Smooth muscle cell (in vitro differentiated cells): ENCODE results near the gene SPRTN. TPM values are rescaled to one million over a fixed set of nuclear protein-coding genes. Genes with fewer than 3 reads are reported as not detected.

ENCODE experiments used
- DNase-seq: peaks from one replicate; lab custom pipeline; 2025; ENCODE audit not compliant: unreplicated experiment; lab: John Stamatoyannopoulos, UW
- H2AFZ ChIP-seq: fragments of 200-600 bp; sonication (generic); 2 replicates; pipeline ENCODE4 v1.6.0; 2016; ENCODE audit warnings: antibody characterized with exemption, low read depth, mild to moderate bottlenecking
- H3F3A ChIP-seq: fragments of 200-600 bp; sonication (generic); 2 replicates; pipeline ENCODE4 v1.6.0; 2017; ENCODE audit warnings: antibody characterized with exemption, low read depth
- H3K27ac ChIP-seq: fragments of 200-600 bp; sonication (generic); 2 replicates; pipeline ENCODE4 v1.5.1; 2016; ENCODE audit warnings: low read depth, mild to moderate bottlenecking
- H3K27me3 ChIP-seq: fragments of 200-600 bp; sonication (generic); 2 replicates; pipeline ENCODE4 v1.6.1; 2016; ENCODE audit warnings: low read depth, mild to moderate bottlenecking
- H3K36me3 ChIP-seq: fragments of 200-600 bp; sonication (generic); 2 replicates; pipeline ENCODE4 v1.5.1; 2016; ENCODE audit warnings: low read depth
- H3K4me1 ChIP-seq: fragments of 200-600 bp; sonication (generic); 2 replicates; pipeline ENCODE4 v1.5.1; 2016; ENCODE audit warnings: low read depth
- H3K4me2 ChIP-seq: fragments of 200-600 bp; sonication (generic); 2 replicates; pipeline ENCODE4 v1.6.0; 2016; ENCODE audit warnings: mild to moderate bottlenecking
- H3K4me3 ChIP-seq: fragments of 200-600 bp; sonication (generic); 2 replicates; pipeline ENCODE4 v1.5.1; 2016; ENCODE audit warnings: mild to moderate bottlenecking
- H3K79me2 ChIP-seq: fragments of 200-600 bp; sonication (generic); 2 replicates; pipeline ENCODE4 v1.6.0; 2016; ENCODE audit warnings: low read depth, mild to moderate bottlenecking
- H3K9ac ChIP-seq: fragments of 200-600 bp; sonication (generic); 2 replicates; pipeline ENCODE4 v1.6.0; 2016; ENCODE audit warnings: low read depth
- H3K9me3 ChIP-seq: fragments of 200-600 bp; sonication (generic); replicated peaks from 2 replicates; pipeline ENCODE4 v1.5.1; 2016; ENCODE audit warnings: low read depth
- H4K20me1 ChIP-seq: fragments of 200-600 bp; sonication (generic); 2 replicates; pipeline ENCODE4 v1.6.0; 2016; ENCODE audit warnings: low read depth
- CTCF ChIP-seq: fragments of 200-600 bp; sonication (generic); IDR thresholded peaks from 2 replicates; pipeline ENCODE4 v1.5.1; 2017; ENCODE audit warnings: borderline replicate concordance, mild to moderate bottlenecking, antibody characterized with exemption; ENCODE audit not compliant: insufficient read depth, poor library complexity, severe bottlenecking
- WGBS: methylation state at CpG from one replicate; pipeline ENCODE4 v1.1.7; 2016; ENCODE audit warnings: low lambda C conversion rate; 5-methylcytosine and 5-hydroxymethylcytosine counted together
- polyA plus RNA-seq: library from polyadenylated mRNA; unstranded; fragments of >200 nt; fragmentation: Nextera tagmentation; extraction: Ambion mirVana; gene quantifications from 2 replicates; pipeline ENCODE4 v1.2.1, GENCODE V29; 2016
- total RNA-seq: library from RNA; depleted of rRNA; stranded (reverse); fragments of >200 nt; gene quantifications from 2 replicates; pipeline ENCODE4 v1.2.3, GENCODE V29; 2014

The SPRTN gene
- total RNA-seq (16.9 and 24.1 TPM in 2 replicates), polyA plus RNA-seq (8.7 and 9.6 TPM in 2 replicates)

GRCh38 chr1:231338270-231339128 is at the start of gene SPRTN:
Gene SPRTN (plus strand): TSS chr1:231338293. CDS start chr1:231338384, 91 bp downstream.
- H3K4me2 ChIP-seq = peak within 1 kb of the TSS; percentile 95
- H3K79me2 ChIP-seq = peaks cover 78% of the 10 kb centered on the region
- peak within 1 kb of the TSS; percentile 97 for H3K9ac ChIP-seq
- no peak for DNase-seq
- H3K27ac ChIP-seq = peak within 1 kb of the TSS; percentile 98
- peak within 1 kb of the TSS; percentile 81 for H3K4me3 ChIP-seq
- peaks cover 41% of the 10 kb centered on the region for H4K20me1 ChIP-seq
- WGBS = 2% methylated on average over 42 of the region's 43 CpGs
- peak within 1 kb of the TSS; percentile 95 for H2AFZ ChIP-seq
- H3K9me3 ChIP-seq = no peaks in the 10 kb centered on the region
- no peaks in the 10 kb centered on the region for H3K36me3 ChIP-seq
- TF ChIP-seq CTCF = no peak
- peaks cover 39% of the 10 kb centered on the region for H3K4me1 ChIP-seq
- no peaks in the 10 kb centered on the region for H3F3A ChIP-seq
- H3K27me3 ChIP-seq = no peaks in the 10 kb centered on the region

DNA sequence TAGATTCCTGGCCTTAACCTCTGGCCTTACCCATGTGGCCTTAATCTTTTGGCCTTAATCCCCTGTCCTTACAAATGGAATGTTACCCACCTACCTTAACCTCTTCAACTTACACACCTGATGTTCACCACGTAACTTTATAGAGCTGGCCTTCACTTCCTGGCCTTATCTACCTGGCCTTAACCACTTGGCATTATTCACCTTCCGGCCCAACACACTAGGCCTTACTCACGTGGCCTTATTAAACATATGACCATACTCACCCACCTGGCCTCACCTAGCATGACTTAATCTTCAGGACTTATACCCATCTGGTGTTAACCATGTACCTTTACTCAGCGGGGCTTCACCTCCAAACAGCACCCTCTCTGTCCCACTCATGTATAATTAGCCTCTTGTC is 42.2 kb upstream of the SPRTN start:
- Histone ChIP-seq H3K9me3 (no peaks in the 10 kb centered on the region), H2AFZ (no peak overlapping the region), H3K4me1 (no peaks in the 10 kb centered on the region), H3K4me3 (no peak overlapping the region), H3K27me3 (no peaks in the 10 kb centered on the region), H3K27ac (no peak overlapping the region), H3F3A (no peaks in the 10 kb centered on the region), H3K9ac (no peak overlapping the region), H3K79me2 (no peaks in the 10 kb centered on the region), H3K4me2 (no peak overlapping the region), H4K20me1 (no peaks in the 10 kb centered on the region), H3K36me3 (no peaks in the 10 kb centered on the region)
- 95% methylated on average over 4 of the region's 4 CpGs for WGBS
- TF ChIP-seq CTCF = no peak
- DNase-seq = no peak

DNA sequence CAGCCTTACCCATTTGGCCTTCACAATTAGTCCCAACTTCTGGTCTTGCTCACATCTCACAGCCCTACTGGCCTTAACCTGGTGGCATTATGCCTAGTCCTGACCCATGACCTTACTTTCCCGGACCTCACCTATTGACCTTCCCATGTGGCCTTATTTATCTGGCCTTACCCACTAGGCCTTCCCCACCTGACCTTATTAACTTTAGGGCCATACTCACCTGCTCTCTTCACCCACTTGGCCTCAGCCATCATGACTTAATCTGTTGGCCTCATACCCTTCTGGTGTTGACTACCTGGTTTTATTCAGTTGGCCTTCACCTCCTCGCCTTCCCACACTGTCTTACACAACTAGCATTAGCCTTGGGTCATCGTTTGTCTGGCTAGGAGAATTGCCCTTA is 36.1 kb upstream of the SPRTN start:
- Histone ChIP-seq H3F3A (no peaks in the 10 kb centered on the region), H3K27me3 (no peaks in the 10 kb centered on the region), H3K9ac (no peak overlapping the region), H3K4me3 (no peak overlapping the region), H3K4me2 (no peak overlapping the region), H3K9me3 (no peaks in the 10 kb centered on the region), H3K36me3 (no peaks in the 10 kb centered on the region), H2AFZ (no peak overlapping the region), H3K79me2 (no peaks in the 10 kb centered on the region), H4K20me1 (no peaks in the 10 kb centered on the region), H3K4me1 (no peaks in the 10 kb centered on the region), H3K27ac (no peak overlapping the region)
- no peak for DNase-seq
- no peak for TF ChIP-seq CTCF
- 95% methylated on average over 3 of the region's 3 CpGs for WGBS
